A204.1 (cell line): ENCODE results near the gene UTP15.

Experiments
- FAIRE-seq: peaks from 2 replicates; lab custom pipeline; 2012; peaks lifted over from hg19 to GRCh38; lab: Jason Lieb, UNC

UTP15 gene

DNA sequence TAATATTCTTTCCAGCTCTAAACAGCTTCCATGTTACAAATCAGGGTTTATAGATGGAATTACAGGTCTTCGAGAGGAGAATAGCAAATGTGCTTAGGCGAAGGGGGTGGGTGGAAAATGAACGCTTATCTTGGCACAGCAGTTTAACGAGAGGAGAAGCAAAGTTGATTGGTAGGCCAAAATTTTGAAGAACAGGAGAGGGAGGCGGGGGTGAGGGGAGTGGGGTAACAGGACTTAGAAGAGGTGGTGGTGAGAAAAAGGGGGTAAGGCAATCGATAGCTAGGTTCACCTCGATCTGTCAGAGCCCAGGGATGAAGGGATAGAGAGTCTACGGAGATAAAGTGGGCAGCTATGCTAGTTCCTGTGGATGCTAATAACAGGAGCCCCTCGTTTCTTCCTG, 868 bp upstream of the UTP15 start:
- no peak for FAIRE-seq

DNA sequence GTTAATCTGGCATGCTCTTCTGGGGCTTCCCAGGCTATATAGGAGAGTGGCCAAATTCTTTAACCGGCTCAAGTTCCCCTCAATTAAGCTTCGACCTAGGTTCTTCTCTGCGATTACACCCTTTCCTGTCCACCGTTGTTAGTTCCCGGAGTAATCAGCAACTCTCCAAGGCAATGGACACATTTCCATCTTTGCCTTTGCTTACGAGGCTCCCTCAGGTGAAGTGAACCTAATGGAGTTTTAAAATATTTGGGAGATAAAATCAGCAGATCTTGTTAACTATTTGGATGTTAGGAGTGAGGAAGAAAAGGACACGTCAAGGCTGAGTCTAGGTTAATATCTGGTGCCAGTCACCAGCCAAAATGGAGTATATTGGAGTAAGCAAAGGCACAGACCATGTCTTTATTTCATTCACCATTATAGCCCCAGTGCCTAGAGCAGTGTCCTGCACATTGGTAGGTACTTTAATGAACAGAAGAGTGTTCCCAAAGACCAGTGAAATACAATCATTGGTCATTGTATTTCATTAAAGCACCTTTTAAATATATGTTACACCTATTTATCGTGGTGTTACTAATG, 515 bp downstream of the UTP15 start:
- FAIRE-seq: no peak

DNA sequence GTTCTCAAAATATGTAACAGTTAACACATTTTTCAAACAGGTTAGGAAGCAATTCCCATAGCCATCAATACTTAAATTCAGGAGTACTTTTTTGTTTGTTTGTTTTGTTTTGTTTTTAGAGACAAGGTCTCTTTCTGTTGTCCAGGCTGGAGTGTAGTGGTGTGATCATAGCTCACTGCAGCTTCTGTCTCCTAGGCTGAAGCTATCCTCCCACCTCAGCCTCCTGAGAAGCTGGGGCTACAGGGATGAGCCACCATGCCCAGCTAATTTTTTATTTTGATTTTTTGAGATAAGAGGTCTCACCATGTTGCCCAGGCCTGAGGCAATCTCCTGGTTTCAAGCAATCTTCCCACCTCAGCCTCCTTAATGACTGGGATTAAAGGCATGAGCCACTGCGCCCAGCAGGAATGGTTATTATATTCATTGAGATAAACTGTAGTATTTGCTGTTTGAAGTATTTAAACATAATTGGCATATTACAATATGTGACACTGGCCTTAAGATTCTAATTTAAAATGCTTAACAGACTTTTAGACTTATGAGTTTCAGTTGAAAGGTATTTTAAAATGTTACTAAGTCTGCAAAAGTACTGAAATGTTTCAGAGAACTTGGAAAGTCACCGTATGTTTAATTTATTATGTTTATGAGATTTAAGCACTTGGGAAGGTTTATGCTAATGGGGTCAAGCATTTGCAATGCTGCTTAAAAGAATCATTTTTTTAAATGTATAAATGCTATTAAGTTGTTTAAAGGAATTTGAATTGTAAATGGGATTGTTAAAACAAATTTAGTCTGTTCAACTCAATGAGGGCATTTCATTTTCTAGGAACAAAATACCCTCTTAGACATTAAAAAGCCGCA, 17.0 kb downstream of the UTP15 start:
- no peak for FAIRE-seq

DNA sequence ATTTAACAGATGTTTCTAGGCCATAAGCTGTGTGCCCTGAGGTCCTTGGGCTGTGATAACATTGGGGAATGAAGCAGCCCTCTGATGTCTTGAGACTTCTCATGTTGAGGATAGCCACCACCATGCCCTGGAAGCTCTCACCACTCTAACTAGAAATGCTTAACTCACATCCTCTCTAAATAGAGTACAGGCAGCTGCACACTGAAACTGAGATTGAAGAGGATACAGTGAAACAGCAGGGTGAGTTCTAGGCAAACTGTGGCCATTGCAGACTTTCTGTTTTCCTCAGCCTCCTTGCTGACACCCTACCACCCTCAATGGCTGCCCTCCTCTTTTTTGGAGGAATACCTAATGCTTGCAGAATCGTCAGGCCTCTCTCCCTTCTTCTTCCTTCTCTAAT, 22.4 kb downstream of the UTP15 start:
- no peak for FAIRE-seq

DNA sequence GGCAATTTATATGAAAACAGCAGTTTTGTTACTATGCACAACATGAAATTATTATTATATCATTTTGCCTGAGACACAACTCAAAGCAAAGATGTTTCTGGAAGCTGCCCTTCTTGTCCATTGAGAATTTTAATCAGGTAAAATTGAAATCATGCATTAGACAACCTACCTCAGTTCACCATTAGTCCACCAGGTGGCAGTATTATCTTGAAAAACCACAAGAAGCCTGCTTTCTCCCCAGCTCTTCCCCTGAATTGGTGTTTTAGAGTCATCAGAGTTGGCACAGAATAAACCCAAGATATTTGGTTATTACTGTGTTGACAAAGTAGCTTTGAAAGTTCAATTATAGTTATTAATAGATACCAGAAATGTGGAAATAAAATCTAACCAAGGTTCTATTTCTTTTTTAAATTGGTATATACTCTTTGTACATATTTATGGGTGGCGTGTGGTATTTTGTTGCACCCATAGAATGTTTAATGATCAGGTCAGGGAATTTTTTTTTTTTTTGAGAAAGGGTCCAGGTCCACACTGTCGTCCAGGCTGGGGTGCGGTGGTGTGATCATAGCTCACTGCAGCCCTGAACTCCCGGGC, 25.7 kb downstream of the UTP15 start:
- peak; percentile 95 for FAIRE-seq

DNA sequence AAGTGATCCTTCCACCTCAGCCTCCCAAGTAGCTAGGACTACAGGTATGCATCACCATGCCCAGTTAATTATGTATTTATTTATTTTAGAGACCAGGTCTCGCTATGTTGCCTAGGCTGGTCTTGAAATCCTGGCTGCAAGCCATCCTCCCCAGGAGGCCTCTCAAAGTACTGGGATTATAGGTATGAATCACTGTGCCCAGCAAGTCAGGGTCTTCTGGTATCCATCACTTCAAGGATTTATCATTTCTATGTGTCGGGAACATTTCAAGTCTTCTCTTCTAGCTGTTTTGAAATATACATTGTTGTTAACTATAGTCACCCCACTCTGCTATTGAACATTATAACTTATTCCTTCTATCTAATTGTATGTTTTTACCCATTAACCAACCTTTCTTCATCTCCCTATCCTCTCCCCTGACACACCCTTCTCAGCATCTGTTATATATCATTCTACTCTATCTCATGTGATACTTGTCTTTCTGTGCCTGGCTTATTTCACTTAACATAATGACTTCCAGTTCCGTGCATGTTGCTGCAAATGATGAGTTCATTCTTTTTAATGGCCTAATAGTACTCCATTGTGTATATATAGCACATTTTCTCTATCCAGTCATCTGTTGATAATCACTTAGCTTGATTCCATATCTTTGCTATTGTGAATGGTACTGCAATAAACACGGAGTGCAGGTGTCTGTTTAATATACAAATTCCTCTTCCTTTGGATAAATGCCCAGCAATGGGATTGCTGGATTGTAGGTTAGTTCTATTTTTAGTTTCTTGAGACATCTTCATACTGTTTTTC, 26.4 kb downstream of the UTP15 start:
- FAIRE-seq: no peak

DNA sequence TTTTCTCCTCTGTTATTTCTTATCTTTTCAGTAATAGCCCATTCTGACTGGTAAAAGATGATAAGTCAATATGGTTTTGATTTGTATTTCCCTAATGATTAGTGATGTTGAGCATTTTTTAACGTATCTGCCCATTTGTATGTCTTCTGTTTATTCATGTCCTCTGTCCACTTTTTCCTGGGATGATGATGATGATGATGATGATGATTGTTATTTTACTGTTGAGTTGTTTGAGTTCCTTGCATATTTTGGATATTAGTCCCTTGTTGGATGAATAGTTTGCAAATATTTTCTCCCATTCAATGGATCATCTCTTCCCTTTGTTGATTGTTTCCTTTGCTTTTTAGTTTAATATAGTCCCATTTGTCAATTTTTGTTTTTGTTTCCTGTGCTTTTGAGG, 27.0 kb downstream of the UTP15 start:
- no peak for FAIRE-seq

DNA sequence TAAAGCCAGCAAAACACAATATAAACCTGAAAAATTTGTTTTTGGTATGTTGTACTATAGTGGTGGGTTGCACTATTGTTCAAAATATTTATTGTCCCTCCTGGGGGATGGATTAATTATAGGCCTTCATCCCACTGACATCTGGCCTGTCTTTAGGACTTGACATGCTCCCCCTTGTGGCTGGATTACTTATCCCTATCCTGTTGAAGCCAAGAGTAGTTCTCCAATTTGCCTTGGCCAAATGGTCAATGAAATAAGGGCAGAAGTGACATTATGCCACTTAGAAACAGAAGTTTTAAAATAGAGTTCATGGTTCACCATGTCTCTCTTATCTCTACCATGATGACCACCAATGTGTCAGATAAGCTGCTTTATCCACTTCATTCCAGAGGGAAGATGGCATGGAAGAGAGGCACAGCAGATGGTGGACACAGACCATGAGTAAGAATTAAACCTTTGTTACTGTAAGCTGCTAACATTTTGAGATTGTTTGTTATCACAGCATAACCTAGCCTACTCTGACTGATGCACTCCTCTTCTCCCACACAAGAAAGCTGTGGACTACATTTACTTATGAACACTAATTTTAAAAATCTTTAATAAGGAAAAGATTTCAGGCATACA, 31.3 kb downstream of the UTP15 start:
- FAIRE-seq: no peak

DNA sequence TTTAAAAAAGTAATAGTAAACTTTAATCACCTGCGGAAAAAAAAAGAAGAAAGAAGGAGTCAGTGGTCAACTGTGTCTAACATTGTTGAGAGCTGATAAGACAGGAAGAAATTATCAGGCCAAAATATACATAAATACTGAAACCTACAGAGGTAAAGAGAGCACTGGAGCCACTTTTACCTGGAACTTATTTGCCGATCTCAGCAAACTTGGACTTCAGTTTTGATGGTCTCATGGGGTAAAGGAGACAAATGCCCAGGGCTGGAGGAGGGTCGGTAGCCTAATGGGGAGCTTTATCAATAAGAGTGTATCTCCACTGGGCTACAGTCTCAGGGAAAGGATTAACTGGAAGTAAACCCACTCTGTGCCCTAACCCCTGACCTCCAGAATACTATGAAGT, 33.8 kb downstream of the UTP15 start:
- no peak for FAIRE-seq

DNA sequence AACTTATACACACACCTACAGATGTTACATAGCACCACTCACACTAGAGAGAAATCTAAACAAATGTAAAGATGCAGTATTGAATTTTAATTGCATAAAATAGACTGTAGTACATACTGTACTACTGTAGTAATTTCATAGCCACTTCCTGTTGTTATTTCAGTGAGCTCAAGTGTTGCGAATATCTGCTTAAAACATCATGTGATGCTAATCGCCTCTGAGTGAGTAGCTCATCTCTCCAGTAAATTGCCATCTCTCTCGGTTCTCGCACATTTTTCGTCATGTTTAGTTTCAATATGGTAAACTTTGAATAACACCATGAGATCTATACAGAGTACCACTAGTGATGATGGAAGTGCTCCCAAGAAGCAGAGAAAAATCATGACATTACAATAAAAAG, 38.5 kb downstream of the UTP15 start:
- FAIRE-seq: no peak

DNA sequence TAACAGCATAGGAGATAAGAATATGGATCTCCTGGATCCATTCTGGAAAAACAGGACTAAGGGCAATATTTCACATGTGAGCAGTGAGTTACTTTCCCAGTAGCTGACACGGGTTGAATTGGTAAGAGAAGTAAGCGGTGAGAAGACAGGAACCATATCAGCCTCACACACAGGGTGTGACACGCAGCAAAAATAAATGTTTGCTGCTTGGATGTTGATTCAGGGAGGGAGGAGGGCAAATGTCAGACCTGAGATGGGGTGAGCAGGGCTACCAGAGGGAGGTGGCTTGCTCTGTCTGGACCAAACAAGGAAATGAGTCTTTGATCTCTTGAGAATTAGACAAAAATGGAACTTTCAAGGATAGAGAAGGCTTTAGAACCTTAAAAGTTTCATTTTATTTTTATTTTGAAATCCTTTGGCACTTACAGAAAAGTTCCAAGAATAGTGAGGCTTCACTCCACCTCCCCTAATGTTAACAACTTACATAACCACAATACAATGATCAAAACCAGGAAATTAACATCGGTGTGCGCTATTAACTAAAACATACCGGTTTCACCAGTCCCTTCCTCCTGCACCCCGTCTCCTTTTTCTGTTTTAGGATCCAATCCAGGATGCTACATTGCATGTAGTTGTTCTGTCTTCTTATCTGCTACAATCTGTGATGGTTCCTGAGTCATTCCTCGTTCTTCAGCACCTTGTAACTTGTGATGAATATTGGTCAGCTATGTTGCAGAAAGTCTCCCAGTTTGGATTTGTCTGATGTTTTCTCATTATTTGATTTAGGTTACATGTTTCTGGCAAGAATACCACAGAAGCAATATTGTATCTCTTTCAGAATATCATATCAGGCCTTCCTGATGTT, 39.9 kb downstream of the UTP15 start:
- no peak for FAIRE-seq

DNA sequence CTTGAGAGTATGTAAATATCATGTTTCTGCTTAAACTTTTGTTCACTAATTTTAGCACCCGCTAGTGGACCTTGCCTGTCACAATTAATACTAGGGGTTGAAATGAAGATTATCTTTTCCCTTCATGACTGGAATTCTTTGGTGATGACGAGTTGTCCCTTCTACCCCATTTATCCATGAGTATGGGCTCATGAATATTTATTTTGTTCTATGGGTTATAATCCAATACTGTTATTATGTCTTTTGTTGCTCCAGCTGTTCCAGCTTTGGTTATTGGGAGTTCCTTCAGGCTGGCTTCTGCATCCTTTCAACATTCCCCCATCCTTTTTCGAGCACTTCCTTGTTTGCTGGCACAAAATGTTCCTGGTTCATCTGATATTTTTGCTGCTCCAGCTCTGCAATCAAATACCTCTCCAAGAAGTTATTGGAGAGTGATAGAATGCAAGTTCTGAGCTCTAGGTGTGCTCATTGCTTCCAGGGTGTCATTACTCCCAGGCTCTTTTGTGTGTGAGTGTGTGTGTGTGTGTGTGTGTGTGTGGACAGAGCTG, 40.7 kb downstream of the UTP15 start:
- FAIRE-seq: no peak

DNA sequence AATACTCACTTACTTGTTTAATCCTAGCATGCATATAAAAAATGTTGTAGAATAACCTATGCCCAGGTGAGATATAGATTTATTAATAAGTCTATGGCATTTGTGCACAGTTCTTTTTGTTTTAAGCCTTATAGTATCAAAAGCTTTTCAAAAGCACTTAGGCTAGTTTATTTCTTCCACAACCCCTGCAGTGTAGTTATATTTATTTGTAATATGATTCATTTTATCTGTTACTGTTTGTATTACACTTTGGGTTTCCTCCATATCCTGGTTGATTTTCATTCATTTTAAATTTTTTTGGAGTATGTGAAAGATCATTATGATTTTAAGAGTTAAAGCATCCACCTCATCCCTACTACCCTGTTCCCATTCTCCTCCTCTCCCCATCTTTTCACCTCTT, 41.7 kb downstream of the UTP15 start:
- FAIRE-seq: no peak

DNA sequence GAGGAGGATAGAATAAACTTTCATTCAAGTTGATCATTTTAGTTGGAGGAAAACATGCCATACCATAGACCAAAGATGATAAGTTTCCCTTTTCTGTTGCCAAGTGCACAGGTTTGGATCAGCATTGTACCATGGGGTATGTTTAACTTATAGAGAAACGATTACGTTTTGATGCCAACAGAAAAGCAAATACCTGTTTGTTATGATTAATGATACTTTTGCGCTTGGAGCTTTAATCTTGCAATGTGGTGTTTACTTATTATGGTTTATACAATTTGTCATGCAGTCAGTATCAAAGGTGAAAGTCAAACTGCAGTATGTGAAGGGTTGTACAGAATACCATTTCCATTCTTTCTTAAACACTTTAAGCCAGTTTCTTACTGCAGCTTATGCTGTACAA, 47.3 kb downstream of the UTP15 start:
- FAIRE-seq: no peak

DNA sequence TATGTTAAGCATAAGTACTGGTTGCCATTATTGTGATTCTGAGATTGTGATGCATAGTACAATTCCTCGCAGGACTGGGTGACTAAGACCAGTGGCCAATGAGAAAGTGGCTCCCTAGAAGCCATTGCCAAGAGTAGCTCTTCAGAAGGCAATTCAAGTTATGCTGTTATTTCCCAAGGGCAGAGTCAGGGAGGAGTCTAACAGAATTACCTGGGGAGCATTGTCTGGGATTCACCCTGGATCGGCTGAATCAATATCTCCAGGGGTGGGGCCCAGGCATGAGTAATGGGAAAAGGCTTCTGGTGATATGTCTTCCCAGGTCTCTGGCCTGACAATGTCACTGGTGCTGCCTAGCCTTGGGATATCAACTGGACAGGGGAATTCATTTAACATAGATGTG, 49.5 kb downstream of the UTP15 start:
- no peak for FAIRE-seq

DNA sequence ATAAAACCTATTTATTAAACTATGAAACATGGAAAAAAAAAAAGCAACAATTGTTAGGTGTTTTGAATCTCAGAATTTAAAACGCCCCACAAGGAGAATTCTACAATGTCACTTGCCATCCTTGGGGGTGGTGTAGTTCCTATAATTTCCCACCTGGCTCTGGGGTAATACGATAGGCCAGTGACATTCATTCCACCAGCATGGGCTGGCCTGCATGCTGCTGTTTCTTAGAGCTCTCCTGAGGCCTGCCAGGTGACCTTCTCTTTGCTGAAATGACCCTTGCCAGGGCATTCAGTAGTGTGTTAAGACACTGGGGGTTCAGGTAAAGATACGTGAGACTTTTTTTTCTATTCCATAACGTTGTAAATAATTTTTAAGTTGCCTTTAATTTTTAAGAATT, 50.4 kb downstream of the UTP15 start:
- FAIRE-seq: no peak

DNA sequence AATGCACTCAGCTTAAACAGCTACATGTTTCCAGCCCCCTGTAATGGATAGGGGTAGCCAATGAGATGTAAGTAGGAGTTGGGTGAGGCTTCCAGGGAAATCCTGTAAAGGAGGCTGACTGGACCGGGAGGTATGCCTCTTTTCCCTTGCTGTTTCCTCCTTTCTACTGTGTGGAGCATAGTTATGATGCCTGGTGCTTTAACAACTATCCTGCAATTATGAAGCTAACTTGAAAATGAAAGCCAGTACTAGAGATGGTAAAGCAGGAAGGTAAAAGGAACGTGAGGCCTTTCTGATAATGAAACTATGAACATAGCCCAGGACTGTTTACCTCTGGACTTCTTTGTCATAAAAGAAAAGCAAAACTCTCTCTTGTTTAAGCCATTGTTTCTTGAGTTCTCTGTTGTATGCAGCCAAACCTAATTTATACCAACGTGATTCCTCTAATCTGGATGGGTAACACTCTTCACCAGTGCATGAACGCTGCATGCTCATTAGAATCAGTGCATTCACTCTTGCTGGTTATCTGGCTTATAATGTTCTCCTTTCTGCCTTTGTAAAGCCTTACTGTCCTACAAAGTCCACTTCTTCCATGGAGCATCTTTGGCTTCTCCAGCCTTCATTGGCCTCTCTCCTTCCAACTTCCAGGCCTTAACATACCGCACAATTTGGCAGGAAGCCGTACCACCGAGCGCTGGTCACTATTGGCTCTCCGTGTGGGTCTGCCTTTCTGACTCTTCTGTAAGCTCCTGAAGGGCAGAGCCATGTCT, 52.2 kb downstream of the UTP15 start:
- FAIRE-seq: no peak

DNA sequence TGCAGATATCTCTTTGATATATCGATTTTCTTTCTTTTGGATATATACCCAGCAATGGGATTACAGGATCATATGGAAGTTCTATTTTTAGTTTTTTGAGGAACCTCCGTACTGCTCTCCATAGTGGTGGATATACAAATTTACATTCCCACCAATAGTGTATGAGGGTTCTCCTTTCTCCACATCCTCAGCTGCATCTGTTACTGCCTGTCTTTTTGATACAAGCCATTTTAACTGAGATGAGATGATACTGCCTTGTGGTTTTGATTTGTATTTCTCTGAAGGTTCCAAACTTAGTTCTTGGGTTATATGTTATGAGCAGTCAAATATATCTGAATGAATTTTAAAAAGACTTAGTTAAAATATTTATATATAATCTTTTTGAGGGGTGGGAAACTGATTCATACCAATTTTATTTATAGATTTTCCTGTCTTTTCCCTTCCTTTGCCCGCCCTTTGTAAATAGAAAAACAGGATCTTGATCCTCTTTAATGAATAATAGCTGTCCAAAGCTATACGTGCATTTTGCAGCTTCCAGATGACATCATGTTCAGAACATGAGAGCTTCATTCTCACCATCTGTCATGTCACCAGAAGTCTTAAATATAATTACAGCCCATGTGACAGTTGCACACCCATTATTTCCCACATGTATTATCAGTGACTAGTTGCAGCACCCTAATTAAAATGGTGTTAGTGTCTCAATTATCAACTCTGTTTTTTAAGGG, 54.2 kb downstream of the UTP15 start:
- FAIRE-seq: no peak

DNA sequence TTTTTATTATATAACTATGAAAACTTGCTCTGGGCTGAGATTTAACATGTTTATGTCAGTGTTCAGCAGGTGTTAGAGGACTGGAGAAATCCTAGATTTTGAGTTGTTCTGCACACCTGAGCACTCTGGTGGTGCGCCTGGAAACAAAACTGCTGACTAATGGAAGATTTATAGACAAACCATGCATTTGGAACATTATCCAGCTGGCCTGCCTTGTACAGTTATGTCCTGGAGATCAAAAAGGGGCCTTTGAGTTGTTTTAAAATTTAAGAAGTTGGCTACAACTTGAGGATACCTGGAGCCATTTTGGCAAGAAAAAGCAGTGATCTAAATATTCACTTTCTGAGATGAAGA, 54.8 kb downstream of the UTP15 start:
- FAIRE-seq: no peak

DNA sequence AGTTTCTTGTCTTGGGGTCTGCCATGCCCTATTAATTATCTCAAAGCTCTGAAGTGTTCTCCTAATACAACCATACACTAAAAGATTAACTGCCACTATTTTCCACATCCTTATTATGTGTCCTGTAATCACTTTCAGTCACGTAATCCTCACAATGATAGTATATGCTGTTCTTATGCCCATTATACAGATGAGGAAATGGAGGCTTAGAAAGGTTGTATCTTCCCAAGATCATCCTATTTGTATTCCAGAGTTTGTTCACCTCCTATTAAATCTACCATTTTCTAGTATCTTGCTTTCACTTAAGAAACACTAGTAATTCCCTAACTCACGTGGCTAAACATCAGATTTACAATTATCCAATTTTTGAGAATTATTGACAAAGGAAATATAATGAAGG, 57.5 kb downstream of the UTP15 start:
- no peak for FAIRE-seq
